Lower lobe of right lung (tissue), 2 donors: ENCODE data around the gene FLRT1. TPM values are rescaled to one million over a fixed set of nuclear protein-coding genes. Genes with fewer than 3 reads are reported as not detected.

ENCODE experiments used
- ATAC-seq, 2 donors: fragments of 200-7000 bp; cut with Tn5 transposase; one replicate each; pipeline ENCODE4 v1.9.1; 2020 to 2022; ENCODE audit warnings: mild to moderate bottlenecking in 2 of 2, moderate library complexity in 2 of 2
- DNase-seq: peaks from one replicate; pipeline ENCODE4 v3.0.0-alpha.2; 2020
- H3K27ac ChIP-seq: fragments of 200-600 bp; one replicate; pipeline ENCODE4 v1.8.0; 2022
- H3K27me3 ChIP-seq: fragments of 200-600 bp; one replicate; pipeline ENCODE4 v1.8.0; 2022; ENCODE audit warnings: low read depth
- H3K36me3 ChIP-seq: fragments of 200-600 bp; one replicate; pipeline ENCODE4 v1.8.0; 2022; ENCODE audit warnings: mild to moderate bottlenecking
- H3K4me1 ChIP-seq: fragments of 200-600 bp; one replicate; pipeline ENCODE4 v1.8.0; 2022
- H3K4me3 ChIP-seq: fragments of 200-600 bp; one replicate; pipeline ENCODE4 v1.8.0; 2022; ENCODE audit warnings: mild to moderate bottlenecking
- H3K9me3 ChIP-seq: fragments of 200-600 bp; one replicate; pipeline ENCODE4 v1.8.0; 2022
- CTCF ChIP-seq: fragments of 200-600 bp; IDR thresholded peaks from one replicate; pipeline ENCODE4 v1.8.0; 2022; ENCODE audit warnings: antibody characterized with exemption, mild to moderate bottlenecking
- intact Hi-C: fragments of 100-400 bp; cut with DNase I; formaldehyde crosslinking; loops from one replicate; pipeline ENCODE4 v1.11.0; 2022
- total RNA-seq: library from RNA; stranded (reverse); fragmentation: NEBNext Ultra II Directional; extraction: Animal tissue kit (Norgen Biotek cat#: 25700); gene quantifications from one replicate; pipeline ENCODE4 v1.2.1, GENCODE V29; 2021
- donor health status: DM: no; HTN: yes; CAD: no; lungs with severe emphysema.

The FLRT1 gene
- total RNA-seq, 1 donor from 2014 or later: not detected

GRCh38 chr11:64052436-64052835 is 16.7 kb downstream of the FLRT1 start:
- Histone ChIP-seq H3K27me3 (no peaks in the 10 kb centered on the region), H3K4me3 (no peak overlapping the region), H3K36me3 (no peaks in the 10 kb centered on the region), H3K27ac (no peak overlapping the region), H3K9me3 (no peaks in the 10 kb centered on the region), H3K4me1 (no peaks in the 10 kb centered on the region)
- ATAC-seq (no peak), DNase-seq (no peak)
- no peak for TF ChIP-seq CTCF
- intact Hi-C loops: no loop called here

GRCh38 chr11:64052938-64053622 is 17.3 kb downstream of the FLRT1 start:
- H3K36me3 ChIP-seq: no peaks in the 10 kb centered on the region
- no peak for TF ChIP-seq CTCF
- no peak overlapping the region for H3K4me3 ChIP-seq
- H3K27ac ChIP-seq: no peak overlapping the region
- no peaks in the 10 kb centered on the region for H3K9me3 ChIP-seq
- no peak for DNase-seq
- ATAC-seq: no peak
- intact Hi-C loops: no loop called here
- no peaks in the 10 kb centered on the region for H3K4me1 ChIP-seq
- no peaks in the 10 kb centered on the region for H3K27me3 ChIP-seq

GRCh38 chr11:64053699-64054098 is 18.0 kb downstream of the FLRT1 start:
- H3K9me3 ChIP-seq: no peaks in the 10 kb centered on the region
- TF ChIP-seq CTCF: no peak
- intact Hi-C loops: no loop called here
- H3K4me1 ChIP-seq: no peaks in the 10 kb centered on the region
- no peak overlapping the region for H3K27ac ChIP-seq
- DNase-seq (no peak), ATAC-seq (no peak)
- H3K36me3 ChIP-seq: no peaks in the 10 kb centered on the region
- no peaks in the 10 kb centered on the region for H3K27me3 ChIP-seq
- no peak overlapping the region for H3K4me3 ChIP-seq

GRCh38 chr11:64055077-64055476 is 19.3 kb downstream of the FLRT1 start:
- Histone ChIP-seq H3K4me3 (no peak overlapping the region), H3K4me1 (no peaks in the 10 kb centered on the region), H3K27me3 (peaks cover 4% of the 10 kb centered on the region), H3K36me3 (no peaks in the 10 kb centered on the region), H3K9me3 (no peaks in the 10 kb centered on the region), H3K27ac (no peak overlapping the region)
- TF ChIP-seq CTCF: no peak
- ATAC-seq (no peak), DNase-seq (no peak)
- intact Hi-C loops: no loop called here

GRCh38 chr11:64056213-64056785 is 20.6 kb downstream of the FLRT1 start:
- DNase-seq (no peak), ATAC-seq (no peak)
- TF ChIP-seq CTCF: no peak
- no peaks in the 10 kb centered on the region for H3K9me3 ChIP-seq
- H3K36me3 ChIP-seq: no peaks in the 10 kb centered on the region
- no peak overlapping the region for H3K4me3 ChIP-seq
- H3K27me3 ChIP-seq: peaks cover 12% of the 10 kb centered on the region
- no peak overlapping the region for H3K27ac ChIP-seq
- H3K4me1 ChIP-seq: peaks cover 10% of the 10 kb centered on the region
- intact Hi-C loops: no loop called here
